HG03039 (cell line): ENCODE measurements around the gene APEX1.
A peak's percentile ranks its signal among the peaks of the same experiment; 100 is the strongest.

Source experiments
- ATAC-seq: cut with Tn5 transposase; IDR thresholded peaks from one replicate; pipeline ENCODE4 v1.9.1; 2021; ENCODE audit warnings: mild to moderate bottlenecking, moderate library complexity; ENCODE audit not compliant: unreplicated experiment

APEX1 gene

DNA sequence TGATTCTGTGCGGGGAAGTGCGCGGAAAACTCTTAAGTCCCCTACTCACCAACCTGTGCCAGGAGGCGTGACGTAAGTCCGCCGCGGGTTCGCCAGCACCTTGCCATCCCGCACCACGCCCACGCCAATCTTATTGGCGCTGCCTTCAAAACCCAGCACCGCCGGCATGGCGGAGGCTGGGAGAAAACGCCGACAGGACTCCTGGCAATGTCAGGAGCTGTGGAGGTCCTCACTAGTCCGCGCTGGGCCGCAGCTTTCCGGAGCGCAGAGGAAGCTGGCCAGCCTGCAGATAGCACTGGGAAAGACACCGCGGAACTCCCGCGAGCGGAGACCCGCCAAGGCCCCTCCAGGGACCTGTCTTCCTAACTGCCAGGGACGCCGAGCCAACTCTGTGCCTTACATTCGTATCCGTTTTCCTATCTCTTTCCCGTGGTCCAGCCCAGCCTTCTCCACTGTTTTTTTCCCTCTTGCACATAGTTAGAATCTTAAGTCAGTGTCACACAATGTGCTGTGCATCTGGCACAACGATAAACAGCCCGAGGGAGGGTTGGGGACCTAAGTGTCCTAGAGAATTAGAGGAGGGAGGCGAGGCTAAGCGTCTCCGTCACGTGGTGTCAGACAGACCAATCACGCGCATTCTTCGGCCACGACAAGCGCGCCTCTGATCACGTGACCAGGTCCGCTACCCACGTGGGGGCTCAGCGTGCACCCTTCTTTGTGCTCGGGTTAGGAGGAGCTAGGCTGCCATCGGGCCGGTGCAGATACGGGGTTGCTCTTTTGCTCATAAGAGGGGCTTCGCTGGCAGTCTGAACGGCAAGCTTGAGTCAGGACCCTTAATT, at the start of gene APEX1, which contains the start of gene OSGEP:
Gene APEX1 (plus strand): TSS at position 711 of the 839 bp plus-strand sequence. CDS start 420 bp downstream, outside the sequence.
Gene OSGEP (minus strand): TSS at position 297 of the 839 bp plus-strand sequence. CDS start 129 bp downstream, at position 168.
- peak; percentile 88 for ATAC-seq

DNA sequence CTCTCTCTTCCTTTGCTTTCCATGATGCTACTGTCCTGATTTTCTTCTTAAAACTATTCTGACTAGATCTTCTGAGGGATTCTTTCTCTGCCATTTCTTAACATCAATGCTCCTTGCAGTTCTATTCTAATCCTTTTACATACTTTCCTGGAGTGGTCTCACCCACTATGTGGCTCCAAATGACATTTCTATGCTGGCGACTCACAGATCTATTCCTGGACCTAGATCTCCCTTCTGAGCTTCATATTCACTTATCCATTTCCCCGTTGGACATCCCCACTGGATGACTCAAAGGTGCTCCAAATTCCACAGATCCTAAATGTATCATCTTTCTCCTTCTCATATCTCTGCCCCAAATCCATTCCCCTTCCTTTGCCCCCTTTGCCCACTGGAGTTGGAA, 45.8 kb upstream of the APEX1 start:
- no peak for ATAC-seq

DNA sequence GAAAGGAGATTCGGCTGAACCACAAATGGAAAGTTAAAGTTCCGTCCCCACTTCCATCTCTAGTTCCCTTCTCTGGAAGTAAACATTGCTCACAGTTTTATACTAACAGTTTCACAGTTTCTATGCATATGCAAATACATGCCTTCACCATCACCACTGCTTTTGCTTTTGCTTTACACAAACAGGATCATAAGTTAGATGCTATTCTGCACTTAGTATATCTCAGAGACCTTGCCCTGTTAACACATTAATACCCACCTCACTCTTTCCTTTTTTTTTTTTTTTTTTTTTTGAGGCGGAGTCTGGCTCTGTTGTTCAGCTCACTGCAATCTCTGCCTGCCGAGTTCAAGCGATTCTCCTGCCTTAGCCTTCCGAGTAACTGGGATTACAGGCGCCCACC, 42.6 kb upstream of the APEX1 start:
- peak; percentile 41 for ATAC-seq

DNA sequence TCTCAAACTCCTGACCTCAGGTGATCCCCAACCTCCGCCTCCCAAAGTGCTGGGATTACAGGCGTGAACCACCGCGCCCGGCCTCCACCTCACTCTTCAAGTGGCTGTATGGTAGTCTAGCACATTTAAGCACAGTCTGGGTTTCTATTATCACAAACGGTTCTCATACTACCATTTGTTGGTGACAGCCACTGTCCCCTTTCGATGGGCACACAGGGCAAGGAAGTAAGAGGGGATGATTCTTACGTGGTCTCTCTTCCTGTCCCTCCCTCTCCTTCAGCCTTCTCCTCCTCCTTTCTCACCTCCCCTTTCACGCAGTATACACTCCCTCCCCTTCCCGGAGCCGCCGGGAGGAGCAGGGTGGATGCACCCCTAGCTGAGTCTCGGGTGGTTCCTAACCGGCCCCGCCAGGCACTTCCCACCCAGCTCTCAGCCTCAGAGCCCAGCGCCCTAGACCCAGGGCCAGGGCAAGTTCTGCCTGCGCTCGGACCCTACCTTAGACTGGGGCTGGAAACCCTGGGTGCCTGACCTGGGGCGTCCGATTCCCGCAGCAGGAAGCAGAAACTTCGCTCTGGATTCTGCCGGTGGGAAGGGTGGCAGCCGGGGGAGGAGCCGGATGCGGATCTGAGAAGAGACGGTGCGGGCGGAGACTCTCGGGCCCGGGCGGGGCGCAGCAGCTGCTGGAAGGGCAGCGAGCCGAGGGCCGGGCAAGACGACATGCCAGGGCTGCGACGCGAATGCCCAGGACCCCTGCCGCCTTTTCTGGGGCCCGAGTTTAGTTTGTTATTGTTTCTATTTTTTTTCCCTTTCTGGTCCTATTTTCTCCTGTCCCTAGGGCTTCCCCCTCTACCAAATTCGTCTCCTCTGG, 41.9 kb upstream of the APEX1 start, which contains the start of gene TEP1:
Gene TEP1 (minus strand): TSS at position 626 of the 868 bp plus-strand sequence. CDS start 5,062 bp downstream, outside the sequence.
- peak; percentile 71 for ATAC-seq

DNA sequence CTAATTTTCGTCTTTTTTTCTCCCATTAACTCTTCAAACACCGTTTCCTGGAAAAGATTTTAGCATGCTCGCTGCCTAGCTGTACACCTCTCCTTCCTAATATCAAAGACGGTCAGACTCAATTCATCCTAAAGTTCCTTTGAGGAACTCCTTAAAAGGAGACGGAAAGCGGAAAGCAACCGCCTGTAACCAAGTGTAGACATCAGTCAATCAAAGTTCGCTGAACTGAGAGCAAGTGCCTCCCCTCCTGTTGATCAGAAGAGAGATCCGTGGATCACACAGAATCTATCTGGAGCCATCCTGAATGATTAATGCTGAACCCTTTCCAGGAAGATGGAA, 41.3 kb upstream of the APEX1 start:
- no peak for ATAC-seq

DNA sequence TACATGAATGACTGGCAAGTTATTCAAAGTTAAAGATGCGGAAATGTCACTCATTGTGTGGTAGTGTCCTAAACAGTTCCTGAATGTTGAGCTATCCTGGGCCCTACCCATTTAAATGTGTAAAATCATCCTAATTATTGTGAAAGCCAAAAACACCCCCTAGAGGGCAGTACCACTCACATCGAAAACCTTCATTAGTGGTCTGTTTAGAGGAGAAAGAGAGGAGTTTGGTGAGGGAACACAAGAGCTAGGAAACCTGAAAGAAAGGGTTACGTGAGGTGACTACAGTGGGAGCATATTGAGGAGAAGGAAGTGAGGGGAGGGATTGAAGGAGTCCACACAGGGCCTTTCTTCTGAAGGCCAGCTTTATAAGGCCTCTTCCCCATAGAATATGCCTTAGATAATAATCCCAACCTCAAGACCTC, 39.2 kb upstream of the APEX1 start:
- ATAC-seq, result no peak

DNA sequence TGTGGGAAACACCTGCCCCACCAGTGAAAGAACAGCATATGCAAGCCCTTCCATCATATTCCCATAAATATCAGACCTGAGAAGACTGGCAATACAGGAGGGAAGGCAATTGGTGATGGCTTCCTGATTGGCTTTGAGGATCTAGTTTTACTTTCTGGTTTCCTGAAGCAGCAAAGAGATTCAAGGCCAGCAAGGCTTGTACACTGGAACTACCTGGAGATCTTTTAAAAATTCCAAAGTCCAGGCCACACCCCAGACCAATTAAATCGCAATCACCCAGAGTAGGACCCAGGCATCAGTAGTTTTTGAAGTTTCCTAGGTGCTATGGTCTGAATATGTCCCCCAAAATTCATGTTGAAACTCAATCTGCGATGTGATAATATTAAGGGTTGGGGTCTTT, 38.8 kb upstream of the APEX1 start:
- no peak for ATAC-seq

DNA sequence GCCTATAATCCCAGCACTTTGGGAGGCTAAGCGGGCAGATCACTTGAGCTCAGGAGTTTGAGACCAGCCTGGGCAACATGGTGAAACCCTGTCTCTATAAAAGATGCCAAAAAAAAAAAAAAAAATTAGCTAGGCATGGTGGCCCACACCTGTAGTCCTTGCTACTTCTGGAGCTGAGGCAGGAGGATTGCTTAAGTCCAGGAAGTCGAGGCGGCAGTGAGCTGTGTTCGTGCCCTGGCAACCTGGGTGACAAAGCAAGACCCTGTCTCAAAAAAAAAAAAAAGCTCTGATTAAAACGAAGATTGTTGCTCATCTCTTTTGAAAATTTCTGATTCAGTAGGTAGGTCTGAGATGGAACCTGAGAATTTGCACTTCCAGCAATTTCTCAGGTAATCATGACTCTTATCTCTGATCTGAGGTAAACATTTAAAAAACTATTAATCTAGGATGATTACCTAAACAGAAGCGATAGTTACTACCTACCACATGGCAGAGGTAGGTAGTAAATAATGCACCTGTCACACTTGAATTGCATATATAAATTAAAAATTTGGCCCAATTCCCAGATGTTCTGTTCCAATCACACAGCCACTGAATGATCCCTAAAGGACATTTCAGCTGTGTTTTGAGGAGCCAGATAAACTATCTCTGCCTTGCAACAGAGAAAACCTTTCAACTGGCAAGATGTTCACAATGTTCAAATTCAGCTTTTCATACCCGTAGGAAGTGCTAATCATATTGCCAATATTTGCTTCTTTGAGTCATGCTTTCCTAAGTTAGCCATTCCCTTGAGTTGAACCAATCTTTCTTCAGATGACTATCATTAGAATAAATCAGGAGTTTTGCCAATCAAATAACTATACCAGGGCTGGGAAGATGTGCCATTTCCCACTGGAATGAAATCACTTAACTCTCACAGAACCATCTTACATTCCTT, 37.5 kb upstream of the APEX1 start:
- no peak for ATAC-seq

DNA sequence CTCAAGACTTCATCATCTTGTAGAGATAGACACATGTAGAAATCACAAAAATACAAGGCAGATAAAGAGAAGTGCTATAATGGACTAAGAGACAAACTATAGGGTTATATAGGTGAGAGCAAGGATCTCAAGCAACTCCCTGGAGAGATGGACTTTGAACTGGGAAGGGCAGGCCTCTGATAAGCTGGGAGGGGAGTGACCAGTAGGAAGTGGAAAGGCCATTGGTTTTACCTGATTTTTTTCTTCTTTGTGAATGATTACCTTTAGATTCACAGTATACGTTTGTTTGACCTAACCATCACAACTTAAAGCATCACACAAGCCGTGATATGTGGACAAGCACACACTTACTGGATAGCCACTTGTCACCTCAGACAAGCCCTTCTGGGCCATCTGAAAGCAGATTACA, 36.5 kb upstream of the APEX1 start:
- no peak for ATAC-seq

DNA sequence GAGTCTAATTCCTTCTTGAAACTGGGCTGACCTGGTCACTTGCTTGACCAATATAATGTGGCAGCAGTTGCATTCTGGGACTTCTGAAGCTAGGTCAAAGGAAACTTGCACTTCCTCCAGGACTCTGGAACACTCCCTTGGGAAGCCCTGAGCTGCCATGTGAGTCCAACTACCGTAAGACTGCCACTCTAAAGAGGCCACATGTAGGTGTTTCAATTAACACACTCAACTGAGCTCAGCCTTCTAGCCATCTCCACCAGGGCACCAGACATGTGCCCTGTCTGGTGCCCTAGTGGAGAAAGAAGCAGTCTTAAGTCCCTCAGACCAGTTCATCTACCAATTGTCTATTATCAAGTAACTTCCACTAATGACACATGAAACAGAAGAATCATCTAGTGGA, 35.6 kb upstream of the APEX1 start:
- no peak for ATAC-seq

DNA sequence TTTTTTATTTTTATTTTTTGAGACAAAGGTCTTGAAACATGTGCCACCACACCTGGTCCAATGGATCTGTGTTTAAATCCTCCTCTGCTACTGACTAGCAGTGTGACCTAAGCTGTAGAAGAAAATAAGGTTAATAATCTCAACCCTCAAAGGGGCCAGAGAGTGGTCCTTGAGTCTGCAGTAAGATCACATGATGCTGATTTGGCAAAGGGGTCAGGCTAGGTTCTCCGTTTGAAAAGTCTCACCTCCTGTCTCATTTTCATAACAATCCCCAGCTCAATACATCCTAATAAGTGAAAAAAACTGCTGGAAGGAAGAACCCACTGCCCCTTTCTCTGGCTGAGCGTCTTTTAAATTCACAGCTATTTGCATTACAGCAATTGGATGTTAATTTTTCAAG, 33.8 kb upstream of the APEX1 start:
- no peak for ATAC-seq

DNA sequence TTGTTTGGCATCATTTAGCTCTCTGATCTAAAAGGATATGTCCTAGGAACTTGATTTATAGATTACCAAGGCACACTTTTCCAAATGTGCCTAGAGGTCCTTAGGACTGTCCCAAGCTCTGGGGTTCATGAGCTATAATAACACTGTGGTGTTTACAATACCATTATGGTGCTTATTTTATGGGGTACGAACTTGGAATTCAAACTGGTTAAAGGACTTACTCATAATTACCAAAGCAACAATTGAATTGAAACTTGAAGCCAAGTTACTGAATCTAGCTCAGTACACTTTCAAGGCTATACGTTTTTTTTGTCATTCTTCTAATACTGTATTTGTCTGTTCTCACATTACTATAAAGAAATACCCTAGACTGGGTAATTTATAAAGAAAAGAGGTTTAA, 32.1 kb upstream of the APEX1 start:
- no peak for ATAC-seq

DNA sequence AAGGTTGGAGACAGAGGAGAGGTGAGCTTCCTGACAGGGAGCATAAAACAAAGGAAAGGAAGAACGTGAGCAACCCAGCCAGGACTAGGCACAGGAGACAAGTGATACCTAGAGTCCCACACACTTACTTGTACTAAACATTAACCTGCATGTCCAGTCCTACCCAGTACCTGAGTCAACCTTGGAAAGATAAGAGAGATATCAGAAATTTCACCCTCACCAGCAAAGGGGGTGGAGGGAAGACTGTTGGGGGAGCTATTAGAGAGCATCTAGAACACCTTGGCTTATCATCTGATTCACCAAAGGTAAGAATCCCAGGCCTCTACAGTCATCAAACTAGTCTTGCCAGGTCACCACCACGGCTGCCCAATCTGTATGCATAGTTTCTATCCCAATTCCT, 30.2 kb upstream of the APEX1 start:
- ATAC-seq, result no peak

DNA sequence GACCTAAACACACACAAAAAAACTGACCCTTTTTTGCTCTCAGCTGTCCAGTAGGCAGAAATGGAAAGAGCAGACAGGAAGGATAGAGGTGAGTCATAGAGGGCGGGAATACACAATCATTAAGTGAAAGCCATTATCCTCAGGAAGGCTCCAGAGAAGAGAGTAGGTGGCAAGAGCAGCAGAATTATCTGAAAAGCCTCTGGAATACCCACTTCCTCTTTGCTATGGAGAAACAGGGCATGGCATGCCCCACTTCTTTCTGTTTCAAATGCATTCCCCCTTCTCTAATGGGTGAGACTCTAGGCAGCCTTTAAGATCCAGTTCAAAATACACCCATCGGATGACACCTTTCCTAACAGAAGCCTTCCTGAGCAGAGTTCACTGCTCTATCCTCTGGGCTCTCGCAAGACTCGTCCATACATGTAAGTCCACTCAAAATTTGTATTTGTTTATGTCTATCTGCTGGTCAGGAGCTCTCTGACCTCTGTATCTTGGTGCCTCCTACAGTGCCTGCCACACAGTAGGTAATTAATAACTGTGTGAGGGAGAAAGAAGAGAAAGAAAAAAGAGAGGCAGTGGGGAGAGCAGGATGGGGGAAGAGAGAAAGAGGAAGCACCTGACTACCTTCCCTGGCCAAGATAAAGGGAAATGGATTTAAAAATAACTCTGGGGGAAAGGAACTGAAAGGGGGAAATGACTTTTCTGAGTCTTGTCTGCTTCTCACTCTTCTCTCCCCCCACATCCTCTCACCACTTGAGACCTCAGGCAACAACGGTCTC, 27.6 kb upstream of the APEX1 start:
- ATAC-seq, result peak; percentile 60

DNA sequence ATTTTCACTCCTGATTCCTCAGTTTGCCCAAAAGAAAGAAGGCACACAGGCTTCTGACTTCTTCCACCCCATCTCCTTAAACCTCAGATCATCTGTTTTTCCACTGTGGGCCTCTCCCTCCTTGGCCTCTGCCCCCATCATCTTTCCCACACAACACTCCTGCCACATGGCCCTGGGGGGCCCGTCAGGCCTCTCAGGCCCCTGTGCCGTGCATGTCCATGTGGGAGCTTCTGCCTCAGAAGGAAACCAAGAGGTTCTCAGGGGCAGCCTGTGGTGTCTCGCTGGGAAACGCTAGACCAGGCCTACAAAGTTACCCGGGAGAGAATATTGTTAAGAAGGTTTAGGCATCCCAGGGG, 27.0 kb upstream of the APEX1 start:
- ATAC-seq, result peak; percentile 30

DNA sequence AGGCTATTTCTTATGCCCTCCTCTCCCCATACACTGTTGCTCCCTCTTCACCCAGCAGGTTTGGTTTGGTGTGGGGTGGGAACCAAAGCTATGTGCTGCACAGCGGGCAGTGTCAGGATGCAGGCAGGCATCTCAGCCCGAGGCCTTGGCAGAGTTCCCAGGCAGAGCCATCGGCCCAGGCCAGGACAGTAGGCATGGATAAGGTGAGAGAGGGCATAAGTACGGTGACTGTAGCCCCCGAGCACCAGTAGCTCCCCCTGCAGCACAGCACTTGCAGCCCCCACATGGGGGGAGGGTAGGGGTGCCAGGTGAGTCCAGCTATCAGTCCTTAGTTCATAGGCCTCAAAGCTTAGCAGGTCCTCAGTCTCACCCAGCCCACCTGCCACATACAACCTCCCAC, 26.2 kb upstream of the APEX1 start:
- no peak for ATAC-seq

DNA sequence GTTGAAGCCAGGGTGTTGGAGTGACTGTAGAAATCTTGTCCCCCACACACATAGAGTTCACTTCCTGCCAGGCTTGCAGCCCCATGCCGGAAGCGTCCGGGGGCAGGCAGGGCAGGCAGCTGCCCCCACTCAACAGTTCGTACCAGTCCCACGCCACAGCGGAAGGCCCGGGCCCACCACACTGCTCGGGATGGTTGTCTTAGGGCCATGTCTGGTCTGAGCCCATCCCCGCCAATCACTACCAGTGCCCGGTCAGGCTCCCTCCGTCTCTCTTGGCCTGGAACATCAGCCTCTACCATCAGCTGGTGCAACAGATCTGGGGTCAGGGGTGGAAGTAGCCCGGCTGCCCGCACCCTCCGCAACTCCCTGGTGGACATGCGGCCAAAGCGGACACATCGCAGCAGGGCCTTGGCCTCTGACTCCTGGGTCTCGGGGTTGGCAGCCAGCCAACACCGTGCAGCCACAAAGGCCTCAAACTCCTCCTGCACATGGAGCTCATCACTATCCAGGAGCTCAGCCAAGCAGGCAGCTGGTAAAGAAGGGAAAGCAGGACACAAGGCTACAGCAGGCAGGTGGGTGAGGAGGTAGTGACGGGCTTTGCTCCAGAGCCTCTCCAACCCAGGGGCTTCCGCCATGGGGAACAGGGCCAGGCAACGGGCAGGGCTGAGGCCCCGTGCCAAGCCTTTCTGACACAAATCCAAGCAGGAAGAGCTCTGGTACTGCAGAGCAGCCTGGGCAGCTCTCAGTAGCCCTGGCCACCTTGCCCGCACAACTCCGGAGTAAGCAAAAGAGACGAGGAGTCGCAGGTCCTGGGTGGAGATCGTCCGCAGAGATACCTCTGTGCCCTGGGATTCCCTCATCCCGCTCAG, 25.0 kb upstream of the APEX1 start:
- no peak for ATAC-seq

DNA sequence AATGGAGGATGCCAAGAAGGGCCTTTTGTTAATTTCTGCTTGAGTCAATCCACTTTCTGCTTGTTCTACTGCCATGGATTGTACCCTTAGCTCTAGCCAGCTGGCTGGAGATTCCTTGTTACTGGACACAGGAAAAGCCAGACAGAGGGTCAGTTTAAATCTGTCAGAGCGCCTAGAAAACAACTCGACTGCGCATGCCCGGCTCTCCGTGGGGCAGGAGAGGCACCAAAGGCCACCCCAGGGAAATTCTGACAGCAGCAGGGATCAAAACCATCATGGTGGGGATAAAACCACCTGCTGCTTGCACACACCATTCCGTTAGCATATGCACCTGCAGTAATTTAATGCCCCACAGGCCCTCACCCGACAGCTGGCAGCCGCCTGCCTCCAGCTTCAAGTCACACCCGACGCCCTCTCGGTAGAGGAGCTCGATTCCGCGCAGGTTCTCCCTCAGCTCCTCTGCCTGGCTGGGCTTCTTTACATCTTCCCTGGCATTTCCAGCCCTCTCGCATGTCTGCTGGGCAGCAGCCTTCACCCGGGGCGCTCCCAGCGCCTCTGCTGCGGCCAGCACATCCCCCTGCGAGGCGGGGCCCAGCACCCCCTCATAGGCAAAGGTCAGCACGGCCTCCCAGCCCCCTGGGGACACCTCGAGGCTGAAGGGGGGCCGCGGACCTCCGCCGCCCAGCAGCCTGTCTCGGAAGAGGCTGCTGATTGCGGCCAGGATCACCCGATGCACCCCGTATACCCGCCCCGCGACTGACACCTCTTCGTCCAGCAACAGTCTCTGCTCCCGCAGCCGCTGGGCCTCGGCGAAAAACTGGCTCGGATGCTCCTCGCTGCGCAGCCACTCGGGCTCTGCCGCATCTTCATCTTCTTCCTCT, 20.1 kb upstream of the APEX1 start:
- no peak for ATAC-seq
